GM12875 (cell line): ENCODE measurements around the gene PTPRD.

ENCODE experiments used
- H3K4me3 ChIP-seq: one replicate; pipeline ENCODE4 v1.5.1; 2011; ENCODE audit warnings: low read depth, low read length, control low read depth
- TF ChIP-seq, protein P1 (sequence below): IDR thresholded peaks from 2 replicates; pipeline ENCODE4 v1.5.1; 2011; ENCODE audit warnings: low read depth, mild to moderate bottlenecking, control low read depth, inconsistent platforms, low read length, moderate library complexity, borderline replicate concordance; ENCODE audit not compliant: insufficient read depth

PTPRD gene

DNA sequence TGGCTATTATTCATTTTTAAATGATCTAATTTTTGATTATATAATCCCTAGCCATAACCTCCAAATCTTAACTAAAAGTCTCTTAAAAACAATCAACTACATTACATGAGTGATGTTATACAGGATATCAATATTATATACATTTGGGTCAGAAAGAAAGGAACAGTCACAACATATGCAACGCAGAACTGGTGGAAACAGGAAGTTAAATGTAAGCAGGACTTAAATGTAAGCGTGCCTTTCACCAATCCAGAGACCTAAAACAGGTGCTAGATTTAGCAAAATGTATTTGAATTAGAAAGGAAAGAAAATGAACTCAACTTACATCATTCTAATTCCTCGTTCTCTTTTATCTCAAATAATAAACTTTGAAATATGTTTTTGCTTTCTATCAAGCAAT lies 738.5 kb downstream of the PTPRD start:
- TF ChIP-seq, protein P1, sequence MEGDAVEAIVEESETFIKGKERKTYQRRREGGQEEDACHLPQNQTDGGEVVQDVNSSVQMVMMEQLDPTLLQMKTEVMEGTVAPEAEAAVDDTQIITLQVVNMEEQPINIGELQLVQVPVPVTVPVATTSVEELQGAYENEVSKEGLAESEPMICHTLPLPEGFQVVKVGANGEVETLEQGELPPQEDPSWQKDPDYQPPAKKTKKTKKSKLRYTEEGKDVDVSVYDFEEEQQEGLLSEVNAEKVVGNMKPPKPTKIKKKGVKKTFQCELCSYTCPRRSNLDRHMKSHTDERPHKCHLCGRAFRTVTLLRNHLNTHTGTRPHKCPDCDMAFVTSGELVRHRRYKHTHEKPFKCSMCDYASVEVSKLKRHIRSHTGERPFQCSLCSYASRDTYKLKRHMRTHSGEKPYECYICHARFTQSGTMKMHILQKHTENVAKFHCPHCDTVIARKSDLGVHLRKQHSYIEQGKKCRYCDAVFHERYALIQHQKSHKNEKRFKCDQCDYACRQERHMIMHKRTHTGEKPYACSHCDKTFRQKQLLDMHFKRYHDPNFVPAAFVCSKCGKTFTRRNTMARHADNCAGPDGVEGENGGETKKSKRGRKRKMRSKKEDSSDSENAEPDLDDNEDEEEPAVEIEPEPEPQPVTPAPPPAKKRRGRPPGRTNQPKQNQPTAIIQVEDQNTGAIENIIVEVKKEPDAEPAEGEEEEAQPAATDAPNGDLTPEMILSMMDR = no peak
- H3K4me3 ChIP-seq = no peak overlapping the region

DNA sequence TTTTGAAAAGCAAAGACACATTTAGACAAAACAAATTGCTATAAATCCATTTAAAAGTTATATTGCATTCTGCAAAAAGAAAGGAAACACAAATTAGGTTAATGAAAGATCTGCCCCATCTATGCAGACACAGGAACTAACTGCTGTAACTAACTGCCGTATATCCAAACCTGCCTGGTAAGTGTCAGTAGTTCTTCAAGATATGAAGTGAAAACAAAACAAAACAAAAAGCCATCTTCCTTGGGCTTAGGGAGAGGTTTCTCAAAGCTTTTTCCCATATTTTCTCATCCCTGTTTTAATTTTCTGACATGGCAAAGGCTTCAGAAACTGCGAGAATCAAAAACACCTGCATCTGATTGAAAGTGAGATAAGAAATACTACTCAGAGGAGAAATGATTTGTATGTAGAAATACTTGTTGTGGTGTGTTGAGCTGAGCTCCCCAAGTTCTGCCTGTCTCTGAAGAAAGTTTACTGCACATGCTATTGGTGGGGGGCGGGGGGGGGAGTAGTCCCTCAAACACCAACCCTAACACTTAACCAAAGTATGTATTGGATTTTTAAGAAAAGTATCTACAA lies 750.5 kb downstream of the PTPRD start:
- TF ChIP-seq, protein P1 = no peak
- no peak overlapping the region for H3K4me3 ChIP-seq

DNA sequence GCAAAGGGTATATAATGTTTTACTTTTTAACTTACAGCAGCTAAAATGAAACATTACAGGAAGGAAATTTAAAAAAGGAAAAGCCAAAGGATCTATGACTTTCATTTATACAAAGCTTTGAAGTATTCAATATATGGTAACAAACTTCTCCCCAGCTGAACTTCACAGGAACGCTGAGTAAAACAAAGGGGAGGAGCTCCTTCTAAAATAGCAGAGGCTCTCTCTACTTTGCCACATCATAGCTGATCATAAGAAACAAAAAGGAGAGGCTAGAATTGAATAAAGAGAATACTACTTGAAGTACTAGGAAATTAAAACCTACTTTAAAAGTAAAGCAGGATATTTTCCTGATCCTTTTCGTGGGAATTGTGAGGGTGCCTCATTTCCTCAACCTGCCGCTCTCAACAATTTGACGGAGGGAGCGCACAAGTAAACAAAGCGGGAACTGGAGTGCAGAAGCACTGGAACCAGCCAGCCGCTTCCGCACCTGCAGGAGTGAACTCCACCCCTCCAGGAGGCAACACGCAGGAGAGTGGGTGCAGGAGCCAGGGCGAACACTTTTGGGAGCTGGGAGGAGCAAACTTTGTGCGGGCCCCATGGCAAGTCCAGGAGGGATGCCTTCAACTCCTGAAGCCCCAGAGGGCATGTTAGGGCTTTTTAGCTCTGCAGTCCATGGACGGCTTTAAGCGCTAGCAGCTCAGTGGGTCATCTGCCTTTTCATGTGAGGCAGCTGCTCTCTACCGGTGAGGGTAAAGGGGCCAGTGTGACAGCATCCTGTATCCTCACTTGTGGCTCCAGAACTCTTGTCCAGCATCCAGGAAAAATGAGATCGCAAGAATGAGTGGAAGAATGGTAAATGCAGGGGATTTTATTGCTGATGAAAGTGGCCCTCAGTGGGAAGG lies 757.4 kb downstream of the PTPRD start:
- TF ChIP-seq, protein P1 = no peak
- H3K4me3 ChIP-seq = no peak overlapping the region

DNA sequence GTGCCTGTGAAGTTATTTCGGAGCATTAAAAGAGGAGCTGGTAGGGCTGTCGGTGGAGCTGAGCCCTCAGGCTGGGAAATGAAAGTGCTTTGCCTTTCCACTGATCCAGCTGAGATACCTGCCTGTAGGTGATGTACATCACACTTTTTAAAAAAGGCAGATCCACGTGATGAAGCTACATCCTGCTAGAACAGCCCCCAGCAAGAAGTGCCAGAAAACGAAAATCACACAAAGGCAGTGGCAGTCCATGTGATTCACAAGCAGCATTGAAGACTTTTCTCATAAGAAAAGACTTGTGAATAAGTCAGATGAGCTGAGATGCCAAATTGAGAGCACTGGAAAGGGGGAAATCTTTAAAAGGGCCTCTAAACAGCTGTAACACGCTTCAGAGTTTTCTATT lies 765.1 kb downstream of the PTPRD start:
- TF ChIP-seq, protein P1 = no peak

DNA sequence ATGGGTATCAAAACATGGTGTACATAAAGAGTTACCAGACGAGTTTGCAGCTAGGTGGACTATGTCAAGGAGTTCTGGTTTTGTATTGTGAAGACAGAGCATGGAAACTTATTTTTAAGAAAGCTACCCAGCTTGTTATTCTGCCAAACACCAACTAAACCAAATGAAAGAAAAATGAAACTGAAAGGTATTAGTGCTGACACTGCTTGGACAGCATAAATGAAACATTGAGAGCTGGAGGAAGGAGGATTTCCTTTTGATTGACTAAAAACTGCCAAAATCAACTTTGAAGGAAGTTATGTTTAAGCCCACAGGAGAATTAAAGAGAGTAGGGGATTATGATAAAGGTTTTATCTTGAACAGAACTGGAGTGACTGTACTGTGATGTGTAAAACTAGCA lies 766.2 kb downstream of the PTPRD start:
- no peak overlapping the region for H3K4me3 ChIP-seq
- TF ChIP-seq, protein P1 = no peak

More for the DNA sequence above, 765.1 kb downstream of the PTPRD start:
- H3K4me3 ChIP-seq = no peak overlapping the region

DNA sequence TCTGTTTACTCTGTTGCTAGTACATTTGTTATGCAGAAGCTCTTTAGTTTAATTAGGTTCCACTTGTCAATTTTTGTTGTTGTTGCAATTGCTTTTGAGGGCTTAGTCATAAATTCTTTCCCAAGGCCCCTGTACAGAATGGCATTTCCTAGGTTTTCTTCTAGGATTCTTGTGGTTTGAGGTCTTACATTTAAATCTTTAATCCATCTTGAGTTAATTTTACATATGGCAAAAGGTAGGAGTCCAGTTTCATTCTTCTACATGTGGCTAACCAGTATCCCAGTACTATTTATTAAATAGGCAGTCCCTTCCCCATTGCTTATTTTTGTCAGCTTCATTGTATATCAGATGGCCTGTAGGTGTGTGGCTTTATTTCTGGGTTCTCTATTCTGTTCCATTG lies 792.4 kb downstream of the PTPRD start:
- no peak overlapping the region for H3K4me3 ChIP-seq
- TF ChIP-seq, protein P1 = no peak

DNA sequence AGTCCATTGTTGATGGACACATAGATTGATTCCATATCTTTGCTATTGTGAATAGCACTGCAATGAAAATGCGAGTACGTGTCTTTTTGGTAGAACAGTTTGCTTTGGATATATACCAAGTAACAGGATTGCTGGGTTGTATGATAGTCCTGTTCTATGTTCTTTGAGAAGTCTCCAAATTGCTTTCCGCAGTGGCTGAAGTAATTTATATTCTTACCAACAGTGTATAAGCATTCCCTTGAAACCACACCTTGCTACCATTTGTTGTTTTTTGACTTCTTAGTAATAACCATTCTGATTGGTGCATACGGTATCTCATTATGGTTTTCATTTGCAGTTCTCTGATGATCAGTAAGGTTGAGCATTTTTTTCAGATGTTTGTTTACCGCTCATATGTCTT lies 792.9 kb downstream of the PTPRD start:
- no peak overlapping the region for H3K4me3 ChIP-seq
- TF ChIP-seq, protein P1 = no peak
